COLO668 (cell line): ENCODE results near the gene GLCCI1.
"Not testable (repeated sequence)": the region's sequence is repeated elsewhere in the genome, so short reads cannot be mapped to it uniquely, and the experiment has no call there.

Experiments
- DNase-seq: peaks from one replicate; lab custom pipeline; 2025; ENCODE audit not compliant: unreplicated experiment; lab: John Stamatoyannopoulos, UW

GLCCI1 gene

DNA sequence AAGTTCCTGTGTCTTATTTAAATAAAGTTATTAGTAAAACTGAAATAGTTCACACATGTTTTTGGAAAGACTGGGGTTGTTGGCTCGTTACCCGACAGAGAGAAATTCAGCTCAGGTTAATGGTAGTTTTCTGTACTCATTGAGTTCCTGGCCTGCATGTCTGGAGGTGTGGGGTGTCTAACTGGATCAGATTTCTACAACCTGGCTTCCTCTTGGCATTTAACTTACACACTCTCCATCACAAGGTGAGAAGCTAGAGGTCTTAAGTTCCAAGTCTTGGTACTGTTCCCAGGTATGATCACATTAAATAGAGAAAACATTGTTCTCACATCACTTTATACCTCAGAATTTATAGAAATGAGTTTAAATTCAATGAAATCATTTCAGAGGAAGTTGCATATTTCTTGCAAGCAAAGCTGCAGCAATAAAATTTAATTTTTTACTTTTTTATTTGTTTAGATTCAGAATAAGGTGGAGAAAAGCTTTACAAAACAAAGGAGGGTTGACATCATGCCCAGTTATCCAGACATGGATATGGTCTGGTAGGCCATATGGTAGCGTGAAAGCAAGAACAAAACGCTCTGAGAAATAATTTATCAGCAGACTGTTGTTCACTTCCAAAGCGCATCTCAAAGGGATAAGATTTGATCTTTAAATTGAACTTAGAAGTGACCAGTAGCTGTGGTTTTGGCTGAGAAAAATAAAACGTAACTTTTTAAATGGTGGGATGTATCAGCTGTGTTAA is 120.6 kb downstream of the GLCCI1 start:
- DNase-seq, result no peak

DNA sequence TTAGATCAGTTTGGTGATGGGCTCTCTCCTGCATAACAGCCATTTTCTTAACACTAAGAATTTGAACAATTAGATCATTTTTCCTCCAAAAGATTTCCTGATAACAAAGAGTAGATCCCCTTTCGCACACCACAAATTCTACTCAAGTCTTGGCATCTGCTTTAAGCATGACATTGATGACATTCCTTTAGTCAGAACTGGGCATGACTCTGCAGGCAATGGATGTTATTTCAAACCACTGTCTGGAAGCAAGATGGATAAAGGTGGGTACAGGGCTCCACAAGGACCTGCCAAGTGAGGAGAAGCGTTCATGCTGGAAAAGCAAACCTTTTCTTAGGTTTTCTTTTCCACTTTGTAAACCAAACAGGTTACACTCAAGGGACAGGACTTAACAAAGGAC is 123.5 kb downstream of the GLCCI1 start:
- DNase-seq, result no peak

DNA sequence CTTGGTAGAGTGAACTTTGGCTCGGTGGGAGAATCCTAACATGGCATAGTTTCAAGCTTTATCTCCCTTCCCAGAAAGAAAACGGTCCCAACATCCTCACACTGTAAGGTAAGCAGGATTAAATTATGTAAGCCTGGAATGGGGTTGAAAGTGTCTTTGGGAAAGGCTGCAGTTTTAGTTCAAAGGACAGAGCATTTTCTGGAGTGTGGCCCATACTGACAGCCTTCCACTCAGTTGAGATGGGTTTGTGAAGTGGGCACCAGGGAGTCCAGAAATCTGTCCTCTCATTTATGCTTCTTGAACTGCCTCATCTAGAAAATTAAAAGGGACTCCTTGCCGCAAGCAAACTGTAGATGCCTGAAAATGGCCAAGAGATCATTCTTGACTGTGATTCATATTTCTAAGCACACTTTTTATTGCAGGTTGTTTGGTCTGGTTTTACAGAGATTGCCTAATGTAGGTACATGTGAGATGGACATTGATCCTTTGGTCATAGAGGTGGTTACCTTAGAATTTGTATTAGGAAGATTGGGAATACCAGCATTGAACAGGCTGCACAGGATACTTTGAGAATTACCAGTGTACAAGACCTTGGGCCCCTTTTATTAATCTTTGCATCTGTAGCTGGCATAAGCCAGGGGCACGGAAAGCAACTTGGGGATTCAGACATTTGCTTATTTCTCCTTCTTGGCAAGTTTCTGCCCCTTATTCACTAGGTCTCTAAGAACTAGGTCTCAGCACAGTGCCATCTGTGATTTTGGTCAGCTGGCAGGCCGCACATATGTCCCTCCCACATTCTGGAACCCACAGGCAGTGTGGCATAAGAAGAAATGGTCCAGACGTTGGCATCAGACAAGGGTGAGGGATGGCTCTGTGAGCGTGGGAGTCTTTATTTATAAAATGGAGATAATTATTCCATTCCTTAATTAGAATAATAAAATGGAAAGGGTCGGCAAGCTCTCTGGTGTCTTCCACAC is 125.9 kb downstream of the GLCCI1 start:
- no peak for DNase-seq

DNA sequence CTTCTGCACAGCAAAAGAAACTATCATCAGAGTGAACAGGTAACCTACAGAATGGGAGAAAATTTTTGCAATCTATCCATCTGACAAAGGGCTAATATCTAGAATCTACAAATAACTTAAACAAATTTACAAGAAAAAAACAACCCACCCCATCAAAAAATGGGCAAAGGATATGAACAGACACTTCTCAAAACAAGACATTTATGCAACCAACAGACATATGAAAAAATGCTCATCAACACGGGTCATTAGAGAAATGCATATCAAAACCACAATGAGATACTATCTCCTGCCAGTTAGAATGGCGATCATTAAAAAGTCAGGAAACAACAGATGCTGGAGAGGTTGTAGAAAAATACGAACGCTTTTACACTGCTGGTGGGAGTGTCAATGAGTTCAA is 132.7 kb downstream of the GLCCI1 start:
- not testable (repeated sequence) for DNase-seq

DNA sequence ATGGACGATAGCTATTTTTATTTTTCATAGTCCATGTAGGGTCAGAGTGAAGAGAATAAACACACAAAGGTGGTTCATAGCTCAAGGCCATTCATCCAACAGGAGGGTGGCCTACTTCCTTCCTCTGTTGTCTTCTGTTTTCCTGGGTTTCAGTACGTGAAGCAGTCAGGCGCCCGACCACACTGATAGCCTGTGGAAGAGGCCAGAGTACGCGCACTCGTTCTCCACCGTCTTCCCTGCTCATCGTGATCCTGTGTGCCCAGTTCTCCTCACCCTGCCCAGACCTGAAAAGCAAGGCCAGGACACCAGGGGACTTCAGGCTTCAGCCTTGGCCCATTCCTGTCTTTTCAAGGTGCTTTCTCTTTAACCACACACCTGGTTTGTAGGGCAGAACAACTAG is 134.7 kb downstream of the GLCCI1 start:
- DNase-seq, result no peak

DNA sequence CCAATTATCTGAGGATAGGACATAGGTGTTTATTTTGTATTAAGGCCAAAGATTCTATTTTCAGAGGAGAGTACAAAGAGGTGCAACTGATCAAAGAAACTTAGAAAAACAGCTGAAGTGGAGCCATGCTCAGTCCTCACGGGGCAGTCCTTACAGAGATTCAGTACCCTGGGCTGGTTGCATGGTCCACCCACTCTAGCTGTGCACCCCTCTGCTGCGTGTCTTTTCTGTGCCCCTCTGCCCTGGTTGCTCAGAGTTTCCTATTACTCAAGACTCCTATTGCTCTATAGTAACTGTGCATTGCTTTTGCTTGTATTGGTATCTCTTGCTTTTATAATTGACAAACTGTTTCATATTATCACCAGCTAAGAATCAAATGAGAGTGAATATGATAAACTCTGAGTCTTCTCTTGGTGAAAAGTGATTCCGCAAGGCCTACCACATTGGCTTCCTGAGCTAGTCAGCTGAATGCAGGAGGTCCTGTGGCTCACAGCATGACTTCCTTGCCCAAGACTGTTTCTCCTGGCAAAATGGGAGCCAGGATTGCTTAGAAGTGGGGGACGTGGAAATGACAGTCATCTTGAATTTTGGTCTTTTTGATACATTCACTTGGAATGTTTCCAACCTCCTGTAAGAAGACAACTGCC is 137.0 kb downstream of the GLCCI1 start:
- DNase-seq, result no peak

DNA sequence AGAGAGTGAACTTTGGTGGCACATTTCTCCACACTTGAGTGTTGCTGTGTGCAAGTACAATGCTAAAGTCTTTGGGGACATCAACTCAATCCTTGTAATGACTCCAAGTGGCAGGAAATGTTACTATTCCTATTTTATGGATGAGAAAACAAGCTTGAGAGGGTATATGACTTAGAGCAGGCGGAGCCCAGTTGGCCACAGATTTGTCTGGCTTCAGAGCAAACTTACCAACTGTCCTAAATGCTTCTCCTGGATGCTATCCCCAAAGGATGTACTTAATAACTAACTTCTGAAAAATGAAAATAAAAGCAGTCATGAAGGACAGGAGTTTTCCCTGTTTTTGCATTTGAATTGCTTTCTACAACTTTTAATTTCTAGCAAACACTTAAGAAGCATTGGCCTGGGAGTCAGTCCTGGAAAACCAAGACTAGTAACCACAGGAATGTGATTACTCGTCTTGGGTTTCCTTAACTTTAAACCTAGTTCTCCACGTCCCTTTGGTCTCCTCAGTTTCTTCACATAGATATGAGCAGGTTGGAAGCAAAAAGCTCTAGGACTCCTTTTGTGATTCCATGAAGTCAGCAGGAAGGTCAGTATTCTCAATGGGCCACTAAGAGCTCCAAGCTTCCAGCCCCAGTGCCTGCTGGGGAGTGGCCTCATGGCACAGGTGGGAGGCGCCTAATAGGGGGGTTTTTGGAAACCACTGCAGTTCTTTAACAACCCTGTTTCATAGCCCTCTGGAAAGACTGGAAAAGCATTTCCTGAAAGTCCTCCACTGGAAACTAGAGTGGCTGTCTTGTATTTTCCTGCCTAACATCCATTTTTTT is 140.8 kb downstream of the GLCCI1 start:
- no peak for DNase-seq

DNA sequence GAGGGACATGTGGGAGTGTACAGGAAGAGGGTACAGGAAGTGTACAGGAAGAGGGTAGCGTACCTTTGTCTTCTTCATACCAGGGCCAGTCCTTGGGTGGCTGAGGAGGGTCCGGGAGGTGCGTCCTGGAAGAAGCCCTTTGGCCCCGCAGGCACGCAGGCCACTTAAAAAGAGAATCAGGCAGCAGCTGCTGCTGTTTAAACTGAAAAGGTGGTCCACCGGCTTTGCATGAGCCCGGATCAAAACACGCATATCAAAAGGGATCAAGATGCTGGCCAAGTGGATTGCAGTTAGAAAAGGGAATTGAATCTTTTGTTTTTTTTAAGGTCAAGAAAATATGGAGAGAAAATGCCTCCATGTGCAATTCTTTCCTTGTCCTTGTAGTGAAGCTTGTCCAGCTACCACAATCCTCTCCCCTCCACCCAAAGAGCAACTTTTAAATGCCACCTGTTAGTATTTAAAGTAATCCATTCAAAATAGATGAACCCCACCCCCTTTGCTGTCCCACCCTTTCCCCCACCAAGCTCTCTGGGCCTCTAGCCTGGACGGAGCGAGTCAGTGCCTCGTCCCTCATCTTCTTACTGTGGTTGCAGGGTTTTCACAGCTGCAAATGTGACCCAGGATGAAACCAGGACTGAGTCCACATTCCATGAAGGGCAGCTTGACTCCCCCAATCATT is 142.8 kb downstream of the GLCCI1 start:
- DNase-seq, result no peak

DNA sequence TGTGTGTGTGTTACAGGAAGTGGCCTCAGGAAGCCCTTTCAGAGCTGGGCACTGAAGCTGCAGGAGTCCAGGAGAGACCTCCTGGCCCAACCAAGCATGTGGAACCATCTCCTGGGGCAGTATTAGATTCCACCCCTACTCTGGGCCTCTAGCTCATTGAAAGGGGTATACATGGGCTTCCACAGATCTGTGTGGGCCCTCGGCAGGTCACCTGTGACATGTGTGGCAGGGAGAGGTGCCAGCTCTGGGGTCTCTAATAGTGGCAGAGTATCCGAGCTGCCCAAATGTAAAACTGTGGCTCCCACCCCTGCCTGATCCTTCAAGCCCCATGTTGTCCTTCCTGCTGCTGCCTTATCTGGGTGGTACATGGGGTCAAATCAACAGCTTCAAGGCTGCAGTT is 144.1 kb downstream of the GLCCI1 start:
- DNase-seq, result no peak

DNA sequence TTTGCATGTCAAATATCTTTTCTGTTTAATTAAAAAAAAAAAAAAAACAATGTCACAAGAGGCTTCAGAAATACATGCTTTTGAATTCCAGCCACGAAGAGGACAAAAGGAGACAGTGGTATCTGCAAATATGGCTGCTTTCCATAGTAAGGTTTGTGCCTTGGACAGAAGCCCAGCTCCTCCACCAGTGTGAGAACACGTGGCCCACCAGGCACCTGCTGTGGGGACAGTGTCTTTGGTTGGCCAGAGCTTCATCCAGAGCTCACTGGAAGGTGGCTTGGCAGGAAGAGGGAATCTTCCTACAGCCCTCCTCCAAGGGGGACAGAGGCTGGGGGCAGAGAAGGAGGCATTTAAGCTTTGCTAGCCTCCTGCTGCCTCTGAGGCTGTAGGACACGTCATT is 144.6 kb downstream of the GLCCI1 start:
- DNase-seq, result no peak

DNA sequence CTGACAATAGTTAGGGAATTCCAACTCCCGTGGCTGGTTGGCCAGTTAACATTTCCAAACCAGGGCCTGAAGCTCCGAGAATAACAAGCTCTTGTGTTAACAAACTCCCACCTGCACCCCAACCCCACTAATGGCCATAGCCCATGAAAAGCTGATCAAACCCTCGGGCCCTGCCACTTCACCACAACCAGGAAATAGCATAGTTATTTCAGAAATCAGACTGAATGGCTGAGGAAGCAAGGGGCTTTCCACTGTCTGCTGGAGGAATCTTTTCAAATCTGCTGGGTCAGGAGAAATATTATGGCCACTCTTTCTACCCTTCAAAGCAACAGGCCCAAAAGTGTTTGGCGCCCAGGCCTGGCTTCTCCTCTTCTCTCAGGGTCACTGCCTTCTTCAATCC is 145.6 kb downstream of the GLCCI1 start:
- no peak for DNase-seq

DNA sequence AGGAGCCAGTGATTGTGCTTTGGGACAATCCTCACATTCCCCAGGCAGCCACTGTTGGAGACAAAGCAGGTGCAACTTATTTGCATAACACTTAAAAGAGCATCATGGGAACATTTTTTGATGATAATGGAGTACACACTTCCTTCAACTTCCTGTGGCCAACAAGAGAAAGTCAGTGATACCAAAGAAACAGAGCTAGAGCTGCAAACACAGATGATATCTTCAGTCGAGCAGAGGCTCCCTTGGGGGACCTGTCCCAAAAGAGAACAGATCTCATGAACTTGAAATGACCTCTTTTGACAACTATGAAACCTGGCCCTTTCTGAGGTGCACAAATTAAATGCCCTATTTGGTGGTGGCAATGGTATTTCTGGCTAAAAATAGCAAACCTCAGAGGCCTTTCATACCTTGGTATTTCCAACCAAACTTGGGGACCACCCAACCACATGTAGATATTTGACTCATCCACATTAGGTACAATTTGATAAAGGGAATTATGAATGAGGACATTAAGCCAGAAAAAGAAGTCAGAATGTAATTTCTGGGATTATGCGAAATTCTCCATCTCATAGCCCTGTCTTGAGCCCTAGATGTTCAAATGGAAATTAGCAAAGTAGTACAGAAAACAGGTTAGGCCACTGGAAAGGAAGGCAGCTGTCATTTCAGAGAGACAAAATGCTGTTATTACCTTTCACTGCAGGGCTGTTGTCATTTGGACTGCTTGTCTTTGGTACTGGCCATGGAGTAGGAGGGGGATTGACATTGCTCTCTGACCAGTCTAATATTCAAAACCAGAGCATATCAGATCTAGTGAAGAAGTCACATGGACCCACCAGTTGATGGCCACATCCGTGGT is 147.2 kb downstream of the GLCCI1 start:
- no peak for DNase-seq

DNA sequence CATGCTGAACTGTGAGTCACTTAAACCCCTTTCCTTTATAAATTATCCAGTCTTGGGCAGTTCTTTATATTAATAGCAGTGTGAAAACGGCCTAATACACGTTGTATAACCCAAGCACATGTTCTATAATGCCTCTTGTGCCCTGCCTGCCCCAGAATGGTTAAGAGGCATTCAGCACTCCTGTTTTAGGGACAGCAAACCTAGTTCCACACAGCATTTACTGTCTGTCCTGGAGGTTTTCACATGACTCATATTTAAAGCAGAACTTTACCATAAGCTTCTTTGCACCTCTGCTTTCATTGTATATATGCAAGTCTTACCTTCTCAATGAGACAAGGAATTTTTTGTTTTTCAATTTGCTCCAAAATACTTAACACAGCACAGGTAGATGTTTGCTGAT is 148.6 kb downstream of the GLCCI1 start:
- DNase-seq, result no peak

DNA sequence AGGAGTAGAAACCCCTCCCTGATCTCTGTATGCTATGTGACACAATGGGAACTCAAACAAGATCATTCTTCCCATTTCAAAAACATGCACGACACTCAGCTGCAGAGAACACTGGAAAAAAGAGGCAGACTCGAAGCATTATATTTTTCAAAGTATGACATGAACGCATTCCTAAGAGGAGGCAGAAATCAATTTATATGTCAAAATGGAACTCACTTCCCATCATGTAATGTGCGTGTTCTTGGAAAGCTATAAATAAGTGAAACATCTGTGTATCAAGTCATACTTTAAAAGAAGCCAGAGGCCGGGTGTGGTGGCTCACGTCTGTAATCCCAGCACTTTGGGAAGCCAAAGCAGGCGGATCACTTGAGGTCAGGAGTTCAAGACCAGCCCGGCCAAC is 150.7 kb downstream of the GLCCI1 start:
- no peak for DNase-seq

DNA sequence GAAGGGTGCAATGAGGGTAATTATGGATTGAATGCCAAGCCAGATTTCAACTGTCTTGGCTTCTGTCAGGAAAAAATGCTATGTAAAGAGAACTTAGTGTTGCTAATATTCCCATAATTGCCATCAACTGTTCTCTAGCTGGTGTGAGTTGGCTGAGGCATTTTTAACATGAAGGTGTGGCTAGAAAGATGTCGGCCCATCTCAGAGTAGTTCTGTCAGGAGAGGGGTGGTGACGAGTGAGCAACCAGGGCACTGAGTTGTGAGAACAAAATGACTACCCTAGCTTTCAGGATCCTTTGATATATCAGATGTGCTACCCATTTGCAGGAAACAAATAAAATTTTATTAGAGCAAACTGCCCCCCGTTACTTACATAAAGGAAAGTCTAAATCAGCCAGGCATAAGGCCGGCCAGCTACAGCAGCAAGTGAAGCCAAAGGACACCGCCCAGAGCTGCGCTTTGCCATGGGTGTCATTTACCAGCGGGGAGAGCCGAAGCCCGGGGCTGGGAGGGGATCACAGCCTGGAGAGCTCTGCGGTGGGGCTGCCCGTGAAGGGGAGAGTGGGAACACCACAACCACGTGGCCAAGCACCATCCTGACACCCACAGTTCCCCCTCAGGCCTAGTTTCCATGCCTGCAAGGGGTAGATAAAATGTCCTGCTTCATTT is 151.9 kb downstream of the GLCCI1 start:
- DNase-seq, result no peak

DNA sequence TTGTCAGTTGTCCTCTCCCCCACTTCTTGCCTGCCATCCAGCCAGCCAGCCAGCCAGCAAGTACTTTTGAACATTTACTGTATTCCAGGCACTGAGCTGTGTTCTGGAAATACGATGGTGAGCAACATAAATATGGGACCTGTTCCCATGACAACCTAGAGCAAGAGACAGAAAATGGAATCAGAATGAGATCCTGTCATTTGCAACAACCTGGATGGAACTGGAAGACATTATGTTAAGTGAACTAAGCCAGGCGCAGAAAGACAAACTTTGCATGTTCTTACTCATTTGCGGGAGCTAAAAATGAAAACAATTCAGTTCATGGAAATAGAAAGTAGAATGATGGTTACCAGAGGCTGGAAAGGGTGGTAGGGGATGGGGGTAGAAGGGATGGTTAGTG is 152.6 kb downstream of the GLCCI1 start:
- no peak for DNase-seq

DNA sequence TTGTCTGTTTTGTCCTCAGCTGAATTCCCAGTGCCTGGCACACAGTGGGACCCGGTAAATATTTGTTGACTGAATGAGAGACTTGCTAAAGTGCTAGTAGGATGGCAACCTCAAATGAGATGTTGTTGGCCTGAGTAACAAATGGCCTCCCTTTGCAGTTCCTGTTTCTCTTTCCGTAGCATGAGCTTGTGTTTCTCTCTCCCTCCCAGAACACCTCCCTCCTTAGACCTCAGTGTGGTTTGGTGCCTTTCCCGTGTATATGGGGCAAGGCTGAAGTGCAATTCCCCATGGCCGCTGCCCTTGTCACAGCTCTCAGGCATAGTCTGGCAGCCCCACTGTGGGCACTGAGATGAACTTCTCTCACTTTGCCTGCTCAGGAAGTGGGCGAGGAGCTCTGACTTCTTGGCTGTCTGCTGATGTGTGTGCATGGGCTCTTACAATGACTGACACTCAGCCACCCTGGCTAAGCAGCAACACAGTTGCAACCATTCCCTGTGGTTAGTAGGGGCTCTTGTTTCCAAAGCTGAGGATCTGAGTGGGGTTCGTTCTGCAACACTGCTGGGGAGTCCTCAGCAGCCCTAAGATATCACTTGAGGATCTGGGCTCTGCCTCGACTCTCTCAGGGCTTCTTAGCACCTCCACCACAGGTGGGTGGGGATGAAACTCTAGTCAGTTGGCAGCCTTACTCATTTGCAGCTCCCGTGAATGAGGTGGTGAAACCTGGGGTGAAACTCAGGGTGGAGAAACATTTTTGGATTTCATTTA is 157.3 kb downstream of the GLCCI1 start:
- no peak for DNase-seq

DNA sequence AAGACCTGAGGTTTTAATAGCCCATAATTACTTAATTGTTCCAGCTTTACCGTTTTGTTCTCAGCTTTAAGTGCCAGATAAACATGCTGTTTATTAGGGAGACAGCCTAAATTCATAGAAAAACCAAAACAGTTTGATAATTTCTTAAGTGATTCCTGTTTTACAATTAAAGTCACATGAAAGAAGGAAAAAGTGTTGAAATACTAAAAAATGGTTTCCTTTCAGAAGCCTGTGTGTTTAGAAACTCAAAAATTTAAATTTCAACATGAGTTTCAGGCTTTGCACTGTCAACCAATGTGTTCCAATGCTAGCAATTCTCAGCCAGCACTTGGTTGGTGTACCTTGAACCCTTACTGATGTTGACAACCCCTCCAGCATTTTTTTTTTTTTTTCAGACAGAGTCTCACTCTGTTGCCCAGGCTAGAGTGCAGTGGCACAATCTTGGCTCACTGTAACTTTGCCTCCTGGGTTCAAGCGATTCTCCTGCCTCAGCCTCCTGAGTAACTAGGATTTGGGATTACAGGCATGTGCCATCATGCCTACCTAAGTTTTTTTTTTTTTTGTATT is 158.1 kb downstream of the GLCCI1 start:
- no peak for DNase-seq
